WTC11 (cell line): ENCODE measurements around the gene TNC. TPM values are rescaled to one million over a fixed set of nuclear protein-coding genes. Genes with fewer than 3 reads are reported as not detected.

Experiments used
- ATAC-seq: fragments of 200-7000 bp; cut with Tn5 transposase; 2 replicates; pipeline ENCODE4 v1.10.0; 2021; ENCODE audit warnings: mild to moderate bottlenecking, moderate library complexity
- CTCF ChIA-PET: fragments of 300-600 bp; sonication (Branson Sonifier 250); formaldehyde crosslinking; loops from one replicate; lab custom pipeline; 2021; ENCODE audit warnings: antibody characterized with exemption; lab: Charles Lee
- POLR2A ChIA-PET: fragments of 350-600 bp; sonication (Branson Sonifier 250); formaldehyde crosslinking; loops from one replicate; lab custom pipeline; 2021; ENCODE audit warnings: antibody characterized with exemption; lab: Charles Lee
- DNase-seq: peaks from one replicate; pipeline ENCODE4 v3.0.0; 2021; ENCODE audit warnings: low spot score
- H3K27ac Mint-ChIP-seq: 2 replicates; pipeline ENCODE4 v1.8.0; 2021; ENCODE audit warnings: mixed read lengths
- H3K27me3 Mint-ChIP-seq: 2 replicates; pipeline ENCODE4 v1.8.0; 2021; ENCODE audit warnings: low read depth, mild to moderate bottlenecking, moderate library complexity, mixed read lengths
- H3K36me3 Mint-ChIP-seq: 2 replicates; pipeline ENCODE4 v1.8.0; 2021; ENCODE audit warnings: mixed read lengths
- H3K4me1 Mint-ChIP-seq: 2 replicates; pipeline ENCODE4 v1.8.0; 2022; ENCODE audit warnings: mixed read lengths
- H3K4me3 Mint-ChIP-seq: 2 replicates; pipeline ENCODE4 v1.8.0; 2021; ENCODE audit warnings: mild to moderate bottlenecking, moderate library complexity, mixed read lengths
- H3K9me3 Mint-ChIP-seq: 2 replicates; pipeline ENCODE4 v1.8.0; 2021; ENCODE audit warnings: mixed read lengths
- GABPB1 ChIP-seq: sonication (generic); formaldehyde crosslinking; IDR thresholded peaks from 2 replicates; pipeline ENCODE4 v1.8.1; 2023; ENCODE audit warnings: mild to moderate bottlenecking, missing genetic modification reagents
- GRHL2 ChIP-seq: fragments of 250-450 bp; sonication (Bioruptor Pico); IDR thresholded peaks from 2 replicates; pipeline ENCODE4 v1.8.0; 2022; ENCODE audit warnings: mild to moderate bottlenecking, moderate library complexity; ENCODE audit not compliant: insufficient replicate concordance, severe bottlenecking
- PRRX2 ChIP-seq: fragments of 250-450 bp; sonication (Bioruptor Pico); IDR thresholded peaks from 2 replicates; pipeline ENCODE4 v1.8.0; 2021; ENCODE audit warnings: mild to moderate bottlenecking
- TEAD1 ChIP-seq: sonication (generic); formaldehyde crosslinking; IDR thresholded peaks from 2 replicates; pipeline ENCODE4 v1.8.0; 2022; ENCODE audit warnings: mild to moderate bottlenecking, missing genetic modification reagents
- TEAD4 ChIP-seq: sonication (generic); formaldehyde crosslinking; IDR thresholded peaks from 2 replicates; pipeline ENCODE4 v1.8.0; 2022; ENCODE audit warnings: mild to moderate bottlenecking, missing genetic modification reagents
- ZNF138 ChIP-seq: sonication (generic); formaldehyde crosslinking; conservative IDR thresholded peaks from 2 replicates; pipeline ENCODE4 v1.8.1; 2022; ENCODE audit warnings: mild to moderate bottlenecking, moderate library complexity, missing genetic modification reagents
- ZNF396 ChIP-seq: fragments of 250-450 bp; sonication (Bioruptor Pico); IDR thresholded peaks from 2 replicates; pipeline ENCODE4 v1.8.0; 2021; ENCODE audit warnings: mild to moderate bottlenecking, moderate library complexity, borderline replicate concordance
- total RNA-seq: library from RNA; stranded (reverse); gene quantifications from 3 replicates; pipeline ENCODE4 v1.2.3, GENCODE V29; 2021
- TF ChIP-seq, protein P1 (sequence below): sonication (generic); formaldehyde crosslinking; IDR thresholded peaks from 2 replicates; pipeline ENCODE4 v1.8.1; 2022; ENCODE audit warnings: mild to moderate bottlenecking, moderate library complexity, missing genetic modification reagents
- TF ChIP-seq, protein P2 (sequence below): sonication (generic); formaldehyde crosslinking; IDR thresholded peaks from 2 replicates; pipeline ENCODE4 v1.8.0; 2022; ENCODE audit warnings: missing genetic modification reagents
- TF ChIP-seq, protein P3 (sequence below): sonication (generic); formaldehyde crosslinking; IDR thresholded peaks from 2 replicates; pipeline ENCODE4 v1.8.0; 2022; ENCODE audit warnings: mild to moderate bottlenecking, missing genetic modification reagents
- TF ChIP-seq, protein P4 (sequence below): sonication (generic); formaldehyde crosslinking; IDR thresholded peaks from 2 replicates; pipeline ENCODE4 v1.8.0; 2022; ENCODE audit warnings: mild to moderate bottlenecking, missing genetic modification reagents
- TF ChIP-seq, protein P5 (sequence below): sonication (generic); formaldehyde crosslinking; IDR thresholded peaks from 2 replicates; pipeline ENCODE4 v1.8.1; 2023; ENCODE audit warnings: mild to moderate bottlenecking, missing genetic modification reagents, moderate library complexity
- TF ChIP-seq, protein P6 (sequence below): sonication (generic); formaldehyde crosslinking; IDR thresholded peaks from 2 replicates; pipeline ENCODE4 v1.8.1; 2023; ENCODE audit warnings: mild to moderate bottlenecking, moderate library complexity, missing genetic modification reagents
- TF ChIP-seq, protein P7 (sequence below): sonication (generic); formaldehyde crosslinking; IDR thresholded peaks from 2 replicates; pipeline ENCODE4 v1.8.1; 2022; ENCODE audit warnings: low read depth, mild to moderate bottlenecking, moderate library complexity, missing genetic modification reagents, borderline replicate concordance
- TF ChIP-seq, protein P8 (sequence below): fragments of 250-450 bp; sonication (Bioruptor Pico); conservative IDR thresholded peaks from 2 replicates; pipeline ENCODE4 v1.9.0; 2021; ENCODE audit warnings: mild to moderate bottlenecking

TNC gene
- total RNA-seq, 1 experiment from 2014 or later = 4.5 TPM

DNA sequence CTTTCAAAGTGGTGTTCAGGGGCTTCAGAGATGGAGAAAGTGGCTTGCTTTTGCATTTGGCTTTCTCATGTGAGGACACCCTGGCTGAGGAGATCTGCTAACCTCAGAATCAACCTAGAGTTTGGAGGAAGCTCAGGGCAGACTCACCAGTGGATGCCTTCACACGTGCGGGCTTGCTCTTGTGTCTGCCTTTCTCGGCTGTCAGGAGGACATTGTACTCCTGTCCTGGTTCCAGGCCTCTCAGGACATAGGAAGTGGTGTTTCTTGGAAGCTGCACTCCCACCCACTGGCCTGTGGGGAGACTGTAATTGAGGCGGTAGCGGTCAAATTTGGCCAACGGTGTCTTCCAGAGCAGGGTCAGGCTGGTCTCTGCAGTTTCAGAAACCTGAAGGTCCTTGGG, 44.5 kb downstream of the TNC start:
- POLR2A ChIA-PET = no interaction called here
- Mint-ChIP-seq H3K4me3 (no peak overlapping the region), H3K9me3 (no peaks in the 10 kb centered on the region), H3K27ac (no peak overlapping the region), H3K36me3 (no peaks in the 10 kb centered on the region), H3K4me1 (peaks cover 6% of the 10 kb centered on the region), H3K27me3 (peaks cover 7% of the 10 kb centered on the region)
- CTCF ChIA-PET = no interaction called here
- TF ChIP-seq TEAD4 (CRISPR knock-in tag) = no peak
- TF ChIP-seq GRHL2 (CRISPR knock-in tag) = no peak
- TF ChIP-seq, protein P1, sequence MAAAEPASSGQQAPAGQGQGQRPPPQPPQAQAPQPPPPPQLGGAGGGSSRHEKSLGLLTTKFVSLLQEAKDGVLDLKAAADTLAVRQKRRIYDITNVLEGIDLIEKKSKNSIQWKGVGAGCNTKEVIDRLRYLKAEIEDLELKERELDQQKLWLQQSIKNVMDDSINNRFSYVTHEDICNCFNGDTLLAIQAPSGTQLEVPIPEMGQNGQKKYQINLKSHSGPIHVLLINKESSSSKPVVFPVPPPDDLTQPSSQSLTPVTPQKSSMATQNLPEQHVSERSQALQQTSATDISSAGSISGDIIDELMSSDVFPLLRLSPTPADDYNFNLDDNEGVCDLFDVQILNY (CRISPR knock-in tag) = no peak
- TF ChIP-seq PRRX2 (CRISPR knock-in tag) = no peak
- TF ChIP-seq, protein P2, sequence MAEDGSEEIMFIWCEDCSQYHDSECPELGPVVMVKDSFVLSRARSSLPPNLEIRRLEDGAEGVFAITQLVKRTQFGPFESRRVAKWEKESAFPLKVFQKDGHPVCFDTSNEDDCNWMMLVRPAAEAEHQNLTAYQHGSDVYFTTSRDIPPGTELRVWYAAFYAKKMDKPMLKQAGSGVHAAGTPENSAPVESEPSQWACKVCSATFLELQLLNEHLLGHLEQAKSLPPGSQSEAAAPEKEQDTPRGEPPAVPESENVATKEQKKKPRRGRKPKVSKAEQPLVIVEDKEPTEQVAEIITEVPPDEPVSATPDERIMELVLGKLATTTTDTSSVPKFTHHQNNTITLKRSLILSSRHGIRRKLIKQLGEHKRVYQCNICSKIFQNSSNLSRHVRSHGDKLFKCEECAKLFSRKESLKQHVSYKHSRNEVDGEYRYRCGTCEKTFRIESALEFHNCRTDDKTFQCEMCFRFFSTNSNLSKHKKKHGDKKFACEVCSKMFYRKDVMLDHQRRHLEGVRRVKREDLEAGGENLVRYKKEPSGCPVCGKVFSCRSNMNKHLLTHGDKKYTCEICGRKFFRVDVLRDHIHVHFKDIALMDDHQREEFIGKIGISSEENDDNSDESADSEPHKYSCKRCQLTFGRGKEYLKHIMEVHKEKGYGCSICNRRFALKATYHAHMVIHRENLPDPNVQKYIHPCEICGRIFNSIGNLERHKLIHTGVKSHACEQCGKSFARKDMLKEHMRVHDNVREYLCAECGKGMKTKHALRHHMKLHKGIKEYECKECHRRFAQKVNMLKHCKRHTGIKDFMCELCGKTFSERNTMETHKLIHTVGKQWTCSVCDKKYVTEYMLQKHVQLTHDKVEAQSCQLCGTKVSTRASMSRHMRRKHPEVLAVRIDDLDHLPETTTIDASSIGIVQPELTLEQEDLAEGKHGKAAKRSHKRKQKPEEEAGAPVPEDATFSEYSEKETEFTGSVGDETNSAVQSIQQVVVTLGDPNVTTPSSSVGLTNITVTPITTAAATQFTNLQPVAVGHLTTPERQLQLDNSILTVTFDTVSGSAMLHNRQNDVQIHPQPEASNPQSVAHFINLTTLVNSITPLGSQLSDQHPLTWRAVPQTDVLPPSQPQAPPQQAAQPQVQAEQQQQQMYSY = no peak
- TF ChIP-seq GABPB1 (CRISPR knock-in tag) = no peak
- TF ChIP-seq, protein P3, sequence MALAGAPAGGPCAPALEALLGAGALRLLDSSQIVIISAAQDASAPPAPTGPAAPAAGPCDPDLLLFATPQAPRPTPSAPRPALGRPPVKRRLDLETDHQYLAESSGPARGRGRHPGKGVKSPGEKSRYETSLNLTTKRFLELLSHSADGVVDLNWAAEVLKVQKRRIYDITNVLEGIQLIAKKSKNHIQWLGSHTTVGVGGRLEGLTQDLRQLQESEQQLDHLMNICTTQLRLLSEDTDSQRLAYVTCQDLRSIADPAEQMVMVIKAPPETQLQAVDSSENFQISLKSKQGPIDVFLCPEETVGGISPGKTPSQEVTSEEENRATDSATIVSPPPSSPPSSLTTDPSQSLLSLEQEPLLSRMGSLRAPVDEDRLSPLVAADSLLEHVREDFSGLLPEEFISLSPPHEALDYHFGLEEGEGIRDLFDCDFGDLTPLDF (CRISPR knock-in tag) = no peak
- TF ChIP-seq, protein P4, sequence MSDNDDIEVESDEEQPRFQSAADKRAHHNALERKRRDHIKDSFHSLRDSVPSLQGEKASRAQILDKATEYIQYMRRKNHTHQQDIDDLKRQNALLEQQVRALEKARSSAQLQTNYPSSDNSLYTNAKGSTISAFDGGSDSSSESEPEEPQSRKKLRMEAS (CRISPR knock-in tag) = no peak
- TF ChIP-seq, protein P5, sequence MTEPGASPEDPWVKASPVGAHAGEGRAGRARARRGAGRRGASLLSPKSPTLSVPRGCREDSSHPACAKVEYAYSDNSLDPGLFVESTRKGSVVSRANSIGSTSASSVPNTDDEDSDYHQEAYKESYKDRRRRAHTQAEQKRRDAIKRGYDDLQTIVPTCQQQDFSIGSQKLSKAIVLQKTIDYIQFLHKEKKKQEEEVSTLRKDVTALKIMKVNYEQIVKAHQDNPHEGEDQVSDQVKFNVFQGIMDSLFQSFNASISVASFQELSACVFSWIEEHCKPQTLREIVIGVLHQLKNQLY (CRISPR knock-in tag) = no peak
- TF ChIP-seq ZNF138 (CRISPR knock-in tag) = no peak
- TF ChIP-seq, protein P6, sequence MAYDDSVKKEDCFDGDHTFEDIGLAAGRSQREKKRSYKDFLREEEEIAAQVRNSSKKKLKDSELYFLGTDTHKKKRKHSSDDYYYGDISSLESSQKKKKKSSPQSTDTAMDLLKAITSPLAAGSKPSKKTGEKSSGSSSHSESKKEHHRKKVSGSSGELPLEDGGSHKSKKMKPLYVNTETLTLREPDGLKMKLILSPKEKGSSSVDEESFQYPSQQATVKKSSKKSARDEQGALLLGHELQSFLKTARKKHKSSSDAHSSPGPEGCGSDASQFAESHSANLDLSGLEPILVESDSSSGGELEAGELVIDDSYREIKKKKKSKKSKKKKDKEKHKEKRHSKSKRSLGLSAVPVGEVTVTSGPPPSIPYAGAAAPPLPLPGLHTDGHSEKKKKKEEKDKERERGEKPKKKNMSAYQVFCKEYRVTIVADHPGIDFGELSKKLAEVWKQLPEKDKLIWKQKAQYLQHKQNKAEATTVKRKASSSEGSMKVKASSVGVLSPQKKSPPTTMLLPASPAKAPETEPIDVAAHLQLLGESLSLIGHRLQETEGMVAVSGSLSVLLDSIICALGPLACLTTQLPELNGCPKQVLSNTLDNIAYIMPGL (CRISPR knock-in tag) = no peak
- ATAC-seq (no peak), DNase-seq (no peak)

DNA sequence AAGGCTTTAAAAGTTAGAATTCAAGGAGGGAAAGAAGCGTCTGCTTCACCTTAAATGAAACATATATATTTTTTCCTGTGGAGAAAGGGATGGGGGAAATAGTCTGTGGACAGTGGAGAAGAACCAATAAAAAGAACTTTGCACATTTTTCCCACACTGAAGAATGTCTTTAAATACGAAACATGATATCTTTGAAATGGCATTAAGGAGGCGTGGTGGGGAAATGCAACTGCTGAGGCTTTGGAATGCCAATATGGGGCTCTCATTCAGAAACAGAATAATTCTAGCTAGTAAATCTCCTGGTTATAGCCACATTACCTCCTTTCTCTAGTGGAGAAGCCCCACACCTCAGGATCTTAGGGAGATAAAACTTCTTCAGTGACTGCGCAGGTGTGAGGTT, 46.8 kb downstream of the TNC start:
- Mint-ChIP-seq H3K27ac (no peak overlapping the region), H3K4me1 (peaks cover 6% of the 10 kb centered on the region), H3K36me3 (no peaks in the 10 kb centered on the region), H3K4me3 (no peak overlapping the region), H3K27me3 (peaks cover 7% of the 10 kb centered on the region), H3K9me3 (no peaks in the 10 kb centered on the region)
- POLR2A ChIA-PET = no interaction called here
- TF ChIP-seq ZNF396 = no peak
- ATAC-seq = no peak
- no peak for DNase-seq
- CTCF ChIA-PET = interaction anchor here (0.7 kb wide), 1 partner anchor 1090 kb away, joined by 3 read pairs; no protein-coding TSS in a partner anchor

DNA sequence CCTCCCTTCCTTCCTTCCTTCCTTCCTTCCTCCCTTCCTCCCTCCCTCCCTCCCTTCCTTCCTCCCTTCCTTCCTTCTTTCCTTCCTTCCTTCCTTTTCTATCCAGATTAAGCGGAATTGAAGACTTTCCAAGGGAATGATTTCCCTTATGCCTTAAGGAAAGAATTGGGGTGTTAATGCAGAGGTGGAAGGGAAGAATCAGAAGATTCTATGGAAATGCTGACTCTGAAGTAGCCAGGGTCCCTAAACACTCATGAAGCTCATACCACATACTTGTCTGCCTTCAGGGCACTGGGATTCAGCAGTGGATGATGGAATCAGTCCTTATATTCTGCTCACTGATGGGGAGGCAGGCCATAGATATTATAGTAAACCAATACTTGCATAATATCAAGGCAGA, 48.2 kb downstream of the TNC start:
- Mint-ChIP-seq H3K9me3 (no peaks in the 10 kb centered on the region), H3K27ac (no peak overlapping the region), H3K4me3 (no peak overlapping the region), H3K36me3 (no peaks in the 10 kb centered on the region), H3K4me1 (peaks cover 3% of the 10 kb centered on the region; the same call in 1 of the 2 replicates), H3K27me3 (peaks cover 7% of the 10 kb centered on the region)
- ChIA-PET POLR2A (no interaction called here), CTCF (no interaction called here)
- DNase-seq (no peak), ATAC-seq (no peak)
- TF ChIP-seq, protein P2 = no peak
- TF ChIP-seq, protein P7, sequence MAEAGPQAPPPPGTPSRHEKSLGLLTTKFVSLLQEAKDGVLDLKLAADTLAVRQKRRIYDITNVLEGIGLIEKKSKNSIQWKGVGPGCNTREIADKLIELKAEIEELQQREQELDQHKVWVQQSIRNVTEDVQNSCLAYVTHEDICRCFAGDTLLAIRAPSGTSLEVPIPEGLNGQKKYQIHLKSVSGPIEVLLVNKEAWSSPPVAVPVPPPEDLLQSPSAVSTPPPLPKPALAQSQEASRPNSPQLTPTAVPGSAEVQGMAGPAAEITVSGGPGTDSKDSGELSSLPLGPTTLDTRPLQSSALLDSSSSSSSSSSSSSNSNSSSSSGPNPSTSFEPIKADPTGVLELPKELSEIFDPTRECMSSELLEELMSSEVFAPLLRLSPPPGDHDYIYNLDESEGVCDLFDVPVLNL (CRISPR knock-in tag) = no peak
- TF ChIP-seq, protein P8, sequence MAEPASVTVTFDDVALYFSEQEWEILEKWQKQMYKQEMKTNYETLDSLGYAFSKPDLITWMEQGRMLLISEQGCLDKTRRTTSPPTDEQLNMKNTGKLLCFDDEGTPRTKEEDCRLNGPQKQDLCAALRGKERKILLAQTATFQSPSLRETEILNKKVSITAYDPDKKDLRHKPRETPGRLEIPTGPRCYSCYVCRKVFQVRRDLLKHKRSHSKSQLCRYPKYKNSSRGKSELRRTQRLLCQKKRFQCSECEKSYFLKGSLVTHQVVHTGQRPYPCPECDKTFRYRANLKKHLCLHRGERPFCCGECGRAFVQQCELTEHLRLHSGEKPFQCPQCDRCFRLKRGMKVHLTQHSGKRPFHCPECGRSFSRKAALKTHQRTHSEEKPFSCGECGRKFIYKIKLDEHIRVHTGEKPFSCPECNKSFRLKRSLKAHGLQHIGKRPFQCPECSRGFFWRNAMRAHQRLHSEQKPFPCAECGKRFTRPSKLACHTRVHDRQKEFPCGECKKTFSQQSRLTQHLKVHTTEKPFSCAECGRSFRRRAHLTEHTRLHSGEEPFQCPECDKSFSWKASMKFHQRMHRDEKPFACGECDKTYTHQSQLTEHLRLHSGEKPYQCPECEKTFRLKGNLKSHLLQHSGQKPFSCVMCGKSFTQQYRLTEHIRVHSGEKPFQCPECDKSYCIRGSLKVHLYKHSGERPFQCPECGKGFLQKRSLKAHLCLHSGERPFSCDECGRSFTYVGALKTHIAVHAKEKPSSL = no peak
- TF ChIP-seq TEAD1 (CRISPR knock-in tag) = no peak
